Measurements from ENCODE around the gene SBNO2.

Gene SBNO2

DNA sequence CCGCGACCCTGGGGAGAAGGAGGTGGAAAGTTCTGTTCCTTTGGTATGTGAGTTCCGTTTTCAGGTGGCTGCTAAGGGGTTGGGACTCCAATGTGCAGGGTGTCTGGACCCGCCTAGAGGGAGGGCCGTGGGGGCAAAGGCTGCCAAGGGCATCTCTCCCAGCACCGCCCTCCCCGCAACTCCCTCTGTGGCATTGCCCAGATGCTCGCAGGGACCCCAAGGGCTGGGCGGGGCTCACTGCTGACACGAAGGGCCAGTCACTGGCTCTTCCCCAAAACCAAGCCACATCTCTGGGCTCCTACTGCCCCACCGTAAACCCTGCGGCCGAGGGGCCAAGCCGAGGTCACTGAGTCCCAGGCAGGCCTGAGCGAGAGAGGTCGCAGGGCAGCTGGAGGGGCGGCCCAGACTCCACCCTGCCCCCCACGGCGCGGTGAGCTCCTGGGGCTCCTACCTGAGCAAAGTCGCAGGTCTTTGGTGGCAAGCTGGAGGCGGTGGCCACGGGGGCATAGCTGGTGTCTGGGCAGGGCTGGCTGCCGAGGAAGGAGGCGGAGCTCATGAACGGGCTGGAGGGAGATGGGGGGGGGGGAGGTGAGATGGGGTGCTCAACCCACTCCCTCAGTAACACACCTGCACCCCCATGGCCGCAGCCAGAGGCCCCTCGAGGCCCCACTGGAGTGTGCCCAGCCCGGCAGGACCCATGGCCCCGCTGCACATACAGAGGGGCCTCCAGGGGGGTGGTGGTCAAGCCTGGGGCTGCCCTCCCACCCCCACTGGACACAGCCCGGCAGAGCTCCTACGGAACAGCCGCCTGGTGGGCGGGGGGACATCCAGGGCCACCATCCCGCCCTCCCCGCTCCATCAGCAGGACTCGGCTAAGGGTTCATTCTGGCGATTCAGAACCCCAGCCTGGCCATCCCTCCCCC is 26.9 kb downstream of the SBNO2 start:
- peaks cover 10% of the 10 kb centered on the region for H3K36me3 ChIP-seq (ENCODE audit: insufficient read depth, low read length)
- no peak overlapping the region for H3K9ac ChIP-seq (ENCODE audit: low read length)
- no peaks in the 10 kb centered on the region for H3K27me3 ChIP-seq (ENCODE audit: control insufficient read depth in 1 of 2, insufficient read depth in 2 of 2, low read length in 2 of 2)
- H3K9me3 ChIP-seq (ENCODE audit: low read length): no peaks in the 10 kb centered on the region
- no peak overlapping the region for H3K27ac ChIP-seq (ENCODE audit: low read depth, low read length)
- H3K4me1 ChIP-seq (ENCODE audit: insufficient read depth, low read length): no peaks in the 10 kb centered on the region
- no peak overlapping the region for H3K4me3 ChIP-seq (ENCODE audit: low read depth in 1 of 2, low read length in 2 of 2)

DNA sequence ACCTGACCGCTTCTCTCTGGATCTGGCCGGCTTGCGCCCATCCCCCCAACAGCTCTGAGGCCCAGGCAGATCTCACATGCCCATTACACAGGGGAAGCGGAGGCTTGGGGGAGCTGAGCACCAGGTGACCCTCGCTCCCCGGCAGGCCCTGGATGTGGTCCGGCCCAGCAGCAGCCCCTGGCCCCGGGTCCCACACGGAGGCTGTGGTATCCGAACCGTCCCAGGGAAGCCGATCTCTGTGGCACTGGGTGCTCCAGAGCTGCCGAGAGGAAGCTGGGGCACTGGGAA is 27.7 kb downstream of the SBNO2 start:
- Histone ChIP-seq H3K9ac (ENCODE audit: low read length) (no peak overlapping the region), H3K27ac (ENCODE audit: low read depth, low read length) (no peak overlapping the region), H3K36me3 (ENCODE audit: insufficient read depth, low read length) (peaks cover 5% of the 10 kb centered on the region), H3K4me3 (ENCODE audit: low read depth in 1 of 2, low read length in 2 of 2) (no peak overlapping the region), H3K9me3 (ENCODE audit: low read length) (no peaks in the 10 kb centered on the region), H3K4me1 (ENCODE audit: insufficient read depth, low read length) (no peaks in the 10 kb centered on the region), H3K27me3 (ENCODE audit: control insufficient read depth in 1 of 2, insufficient read depth in 2 of 2, low read length in 2 of 2) (no peaks in the 10 kb centered on the region)

DNA sequence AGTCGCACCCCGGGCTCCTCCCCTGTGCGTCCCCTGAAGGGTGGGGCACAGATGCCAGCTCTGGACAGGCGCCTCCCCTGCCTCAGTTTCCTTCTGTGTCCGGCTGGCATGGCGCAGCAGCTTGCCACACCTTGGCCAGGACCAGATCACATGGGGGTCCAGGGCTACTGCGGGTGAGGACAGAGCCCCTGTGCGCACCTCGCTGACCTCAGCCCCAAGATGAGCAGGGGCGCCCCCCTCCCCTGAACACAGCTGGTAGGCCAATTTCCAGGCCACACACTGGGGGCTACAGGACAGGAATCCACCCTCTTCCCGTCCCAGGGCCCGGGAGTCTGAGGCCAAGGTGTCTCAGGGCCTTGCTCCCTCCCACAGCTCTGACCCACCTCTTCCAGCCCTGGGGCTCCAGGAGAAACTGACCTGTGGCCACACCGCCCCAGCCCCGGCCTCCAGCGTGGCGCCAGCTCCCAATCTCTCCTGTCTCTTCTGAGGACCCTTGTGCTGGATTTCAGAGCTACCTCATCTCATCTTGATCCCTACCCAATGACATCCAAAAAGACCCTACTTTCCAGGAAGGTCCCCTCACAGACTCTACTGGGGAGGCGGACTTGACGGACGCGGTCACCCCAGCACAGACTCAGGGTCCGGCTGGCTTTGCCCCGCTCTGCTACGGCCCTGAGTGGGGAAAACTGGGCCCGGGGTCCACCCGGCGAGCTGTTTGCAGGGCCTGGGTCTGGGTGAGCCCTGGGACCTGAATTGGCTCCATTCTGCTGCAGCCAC is 28.2 kb downstream of the SBNO2 start:
- Histone ChIP-seq H3K9ac (ENCODE audit: low read length) (no peak overlapping the region), H3K27ac (ENCODE audit: low read depth, low read length) (no peak overlapping the region), H3K4me1 (ENCODE audit: insufficient read depth, low read length) (no peaks in the 10 kb centered on the region), H3K27me3 (ENCODE audit: control insufficient read depth in 1 of 2, insufficient read depth in 2 of 2, low read length in 2 of 2) (no peaks in the 10 kb centered on the region), H3K9me3 (ENCODE audit: low read length) (no peaks in the 10 kb centered on the region), H3K36me3 (ENCODE audit: insufficient read depth, low read length) (peaks cover 5% of the 10 kb centered on the region), H3K4me3 (ENCODE audit: low read depth in 1 of 2, low read length in 2 of 2) (no peak overlapping the region)

DNA sequence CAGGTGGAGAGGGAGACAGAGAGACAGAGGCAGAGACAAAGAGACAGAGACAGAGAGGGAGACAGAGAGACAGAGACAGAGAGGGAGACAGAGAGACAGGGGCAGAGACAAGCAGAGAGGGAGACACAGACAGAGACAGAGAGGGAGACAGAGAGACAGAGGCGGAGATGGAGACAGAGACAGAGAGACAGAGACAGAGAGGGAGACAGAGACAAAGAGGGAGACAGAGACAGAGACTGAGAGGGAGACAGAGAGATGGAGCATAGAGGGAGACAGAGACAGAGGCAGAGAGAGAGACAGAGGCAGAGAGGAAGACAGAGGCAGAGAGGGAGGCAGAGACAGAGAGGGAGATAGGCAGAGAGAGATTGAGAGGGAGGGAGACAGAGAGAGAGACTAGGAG is 29.3 kb downstream of the SBNO2 start:
- Histone ChIP-seq H3K27ac (ENCODE audit: low read depth, low read length) (no peak overlapping the region), H3K9ac (ENCODE audit: low read length) (no peak overlapping the region), H3K27me3 (ENCODE audit: control insufficient read depth in 1 of 2, insufficient read depth in 2 of 2, low read length in 2 of 2) (no peaks in the 10 kb centered on the region), H3K4me1 (ENCODE audit: insufficient read depth, low read length) (no peaks in the 10 kb centered on the region), H3K9me3 (ENCODE audit: low read length) (no peaks in the 10 kb centered on the region), H3K36me3 (ENCODE audit: insufficient read depth, low read length) (peaks cover 5% of the 10 kb centered on the region), H3K4me3 (ENCODE audit: low read depth in 1 of 2, low read length in 2 of 2) (no peak overlapping the region)

DNA sequence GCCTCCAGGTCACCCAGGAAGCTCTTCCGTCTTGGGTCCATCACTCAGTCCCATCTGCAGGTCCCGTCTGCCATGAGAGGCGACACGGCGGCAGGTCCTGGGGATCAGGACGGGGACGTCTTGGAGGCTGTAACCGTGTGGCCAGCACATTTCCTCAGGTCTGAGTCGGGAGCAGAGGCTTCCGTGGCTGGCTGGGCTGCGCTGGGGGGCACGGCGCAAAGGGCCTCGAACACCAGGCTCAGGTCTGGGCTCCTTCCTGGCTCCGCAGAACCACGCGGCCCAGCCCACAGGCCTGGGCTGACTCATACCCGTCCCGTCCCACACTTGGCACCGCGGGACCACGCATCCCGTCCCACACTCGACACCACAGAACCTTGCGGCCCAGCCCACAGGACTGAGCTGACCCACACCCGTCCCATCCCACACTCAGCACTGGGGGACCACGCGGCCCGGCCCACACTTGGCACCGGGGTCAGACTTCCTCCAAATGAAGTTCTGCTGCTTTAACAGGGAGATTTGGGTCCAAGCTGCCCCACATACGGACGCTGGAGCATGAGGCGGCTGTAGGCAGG is 30.2 kb downstream of the SBNO2 start:
- Histone ChIP-seq H3K9ac (ENCODE audit: low read length) (no peak overlapping the region), H3K4me1 (ENCODE audit: insufficient read depth, low read length) (no peaks in the 10 kb centered on the region), H3K4me3 (ENCODE audit: low read depth in 1 of 2, low read length in 2 of 2) (no peak overlapping the region), H3K36me3 (ENCODE audit: insufficient read depth, low read length) (peaks cover 5% of the 10 kb centered on the region), H3K27me3 (ENCODE audit: control insufficient read depth in 1 of 2, insufficient read depth in 2 of 2, low read length in 2 of 2) (no peaks in the 10 kb centered on the region), H3K9me3 (ENCODE audit: low read length) (no peaks in the 10 kb centered on the region), H3K27ac (ENCODE audit: low read depth, low read length) (no peak overlapping the region)

DNA sequence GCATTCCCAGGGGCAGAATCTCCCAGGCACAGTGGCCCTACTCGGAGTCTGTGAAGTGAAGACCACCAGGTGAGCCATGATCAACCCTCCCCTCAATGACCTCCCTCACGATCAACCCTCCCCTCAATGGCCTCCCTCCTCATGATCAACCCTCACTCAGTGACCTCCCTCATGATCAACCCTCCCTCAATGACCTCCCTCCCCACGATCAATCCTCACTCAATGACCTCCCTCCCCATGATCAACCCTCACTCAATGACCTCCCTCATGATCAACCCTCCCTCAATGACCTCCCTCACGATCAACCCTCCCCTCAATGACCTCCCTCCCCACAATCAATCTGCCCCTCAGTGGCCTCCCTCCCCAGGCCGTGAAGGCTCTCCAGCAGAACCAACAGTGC is 32.1 kb downstream of the SBNO2 start:
- Histone ChIP-seq H3K4me1 (ENCODE audit: insufficient read depth, low read length) (no peaks in the 10 kb centered on the region), H3K27me3 (ENCODE audit: control insufficient read depth in 1 of 2, insufficient read depth in 2 of 2, low read length in 2 of 2) (no peaks in the 10 kb centered on the region), H3K36me3 (ENCODE audit: insufficient read depth, low read length) (peaks cover 5% of the 10 kb centered on the region), H3K4me3 (ENCODE audit: low read depth in 1 of 2, low read length in 2 of 2) (no peak overlapping the region), H3K27ac (ENCODE audit: low read depth, low read length) (no peak overlapping the region), H3K9ac (ENCODE audit: low read length) (no peak overlapping the region), H3K9me3 (ENCODE audit: low read length) (no peaks in the 10 kb centered on the region)

DNA sequence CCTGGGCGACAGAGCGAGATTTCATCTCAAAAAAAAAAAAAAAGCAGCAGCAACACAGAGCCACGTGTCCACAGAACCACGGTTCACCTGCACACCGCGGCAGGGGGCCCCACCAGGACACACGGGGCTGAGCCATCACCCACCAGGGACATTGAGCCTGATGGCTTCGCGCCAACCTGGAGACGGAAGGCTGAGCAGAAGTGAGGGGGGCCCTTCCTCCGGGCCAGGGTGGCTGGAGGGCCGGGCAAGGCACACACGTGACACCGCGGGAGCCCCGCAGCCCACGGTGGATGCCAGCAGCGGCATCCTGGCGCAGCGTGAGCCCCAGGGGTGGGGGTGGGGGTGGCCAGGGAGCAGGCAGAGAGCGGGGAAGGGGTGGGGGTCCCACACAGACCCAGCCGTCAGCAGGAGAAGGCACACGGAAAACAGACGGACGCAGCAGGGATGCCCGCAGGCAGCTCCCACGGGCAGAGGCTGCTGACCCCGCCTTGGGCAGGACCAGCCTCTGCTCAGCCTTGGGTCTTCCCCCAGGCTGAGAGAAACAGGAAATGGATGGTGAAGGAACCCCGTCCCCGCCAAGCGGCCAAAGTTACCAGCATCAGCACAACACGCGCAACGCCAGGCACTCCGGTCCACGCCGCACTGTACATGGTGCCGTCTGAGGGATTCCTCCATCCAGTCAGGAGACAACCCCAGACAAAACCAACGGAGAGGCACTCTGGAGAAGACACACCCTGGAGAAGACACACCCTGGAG is 33.6 kb downstream of the SBNO2 start:
- Histone ChIP-seq H3K9me3 (ENCODE audit: low read length) (no peaks in the 10 kb centered on the region), H3K27ac (ENCODE audit: low read depth, low read length) (no peak overlapping the region), H3K4me3 (ENCODE audit: low read depth in 1 of 2, low read length in 2 of 2) (no peak overlapping the region), H3K4me1 (ENCODE audit: insufficient read depth, low read length) (peaks cover 7% of the 10 kb centered on the region), H3K36me3 (ENCODE audit: insufficient read depth, low read length) (peaks cover 5% of the 10 kb centered on the region), H3K9ac (ENCODE audit: low read length) (no peak overlapping the region), H3K27me3 (ENCODE audit: control insufficient read depth in 1 of 2, insufficient read depth in 2 of 2, low read length in 2 of 2) (no peaks in the 10 kb centered on the region)

DNA sequence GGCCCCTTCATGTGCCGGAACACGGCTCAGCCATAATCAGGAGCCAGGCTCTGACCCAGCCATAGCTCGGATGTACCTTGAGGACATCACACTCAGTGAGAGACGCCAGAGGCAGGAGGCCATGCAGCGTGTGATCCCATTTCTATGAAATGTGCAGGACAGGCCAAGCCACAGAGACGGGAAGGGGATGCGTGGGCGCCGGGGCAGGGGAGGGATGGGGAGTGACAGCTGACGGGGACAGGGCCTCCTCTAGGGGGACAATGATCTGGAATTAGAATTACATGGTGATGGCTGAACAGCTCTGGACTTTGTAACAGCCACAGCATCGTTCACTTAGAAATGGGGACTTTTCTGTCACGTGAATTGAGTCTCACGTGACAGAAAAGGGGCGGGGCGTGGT is 34.9 kb downstream of the SBNO2 start:
- H3K36me3 ChIP-seq (ENCODE audit: insufficient read depth, low read length): peaks cover 5% of the 10 kb centered on the region
- H3K4me1 ChIP-seq (ENCODE audit: insufficient read depth, low read length): peaks cover 8% of the 10 kb centered on the region
- no peaks in the 10 kb centered on the region for H3K27me3 ChIP-seq (ENCODE audit: control insufficient read depth in 1 of 2, insufficient read depth in 2 of 2, low read length in 2 of 2)
- H3K4me3 ChIP-seq (ENCODE audit: low read depth in 1 of 2, low read length in 2 of 2): no peak overlapping the region
- no peak overlapping the region for H3K9ac ChIP-seq (ENCODE audit: low read length)
- no peak overlapping the region for H3K27ac ChIP-seq (ENCODE audit: low read depth, low read length)
- H3K9me3 ChIP-seq (ENCODE audit: low read length): no peaks in the 10 kb centered on the region

DNA sequence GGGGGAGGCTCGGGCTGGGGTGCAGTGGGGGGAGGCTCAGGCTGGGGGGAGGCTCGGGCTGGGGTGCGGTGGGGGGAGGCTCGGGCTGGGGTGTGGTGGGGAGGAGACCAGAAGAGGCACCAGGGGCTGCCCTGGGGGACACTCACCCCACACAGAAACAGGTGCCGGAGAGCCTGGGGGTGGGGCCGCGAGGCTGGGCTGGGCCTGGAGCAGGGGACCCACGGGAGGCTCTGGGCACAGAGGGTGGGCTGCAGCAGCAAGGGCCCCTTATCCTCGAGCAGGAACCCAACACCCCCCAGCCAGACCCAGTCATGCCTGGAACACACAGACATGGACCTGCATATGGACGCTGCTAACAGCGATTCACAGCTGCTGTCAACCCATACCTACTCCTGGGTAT is 35.9 kb downstream of the SBNO2 start:
- Histone ChIP-seq H3K4me1 (ENCODE audit: insufficient read depth, low read length) (peaks cover 10% of the 10 kb centered on the region), H3K9ac (ENCODE audit: low read length) (no peak overlapping the region), H3K4me3 (ENCODE audit: low read depth in 1 of 2, low read length in 2 of 2) (no peak overlapping the region), H3K36me3 (ENCODE audit: insufficient read depth, low read length) (peaks cover 4% of the 10 kb centered on the region), H3K27me3 (ENCODE audit: control insufficient read depth in 1 of 2, insufficient read depth in 2 of 2, low read length in 2 of 2) (no peaks in the 10 kb centered on the region), H3K27ac (ENCODE audit: low read depth, low read length) (no peak overlapping the region), H3K9me3 (ENCODE audit: low read length) (no peaks in the 10 kb centered on the region)

DNA sequence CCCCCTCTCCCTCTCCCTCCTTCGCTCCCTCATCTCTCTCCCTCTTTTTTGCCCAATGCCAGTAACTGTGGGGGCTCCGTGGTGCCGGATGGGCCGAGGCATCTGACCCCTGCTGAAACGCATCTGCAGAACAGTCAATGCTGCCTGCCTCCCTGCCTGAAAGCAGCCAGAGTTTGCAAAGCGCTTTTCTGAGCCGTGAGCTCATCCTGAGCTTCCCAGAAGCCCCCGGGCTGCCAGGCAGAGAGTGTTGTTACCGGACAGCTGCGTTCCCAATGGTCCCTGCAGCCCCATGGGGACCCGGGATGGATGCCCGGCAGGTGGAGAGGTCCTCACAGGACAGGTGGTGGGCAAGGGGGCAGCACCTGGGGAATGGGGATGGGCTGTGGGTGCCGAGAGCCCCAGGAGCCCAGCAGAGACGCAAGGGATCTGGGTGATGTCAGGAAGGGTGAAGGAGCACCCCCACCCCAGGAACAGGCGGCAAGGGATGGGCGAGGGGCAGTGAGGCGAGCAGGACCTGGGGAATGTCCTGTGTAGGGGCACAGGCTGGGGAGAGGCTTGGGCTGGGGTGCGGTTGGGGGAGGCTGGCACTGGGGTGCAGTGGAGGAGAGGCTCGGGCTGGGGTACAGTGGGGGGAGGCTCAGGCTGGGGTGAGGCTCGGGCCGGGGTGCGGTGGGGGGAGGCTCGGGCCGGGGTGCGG is 37.3 kb downstream of the SBNO2 start:
- no peaks in the 10 kb centered on the region for H3K27me3 ChIP-seq (ENCODE audit: control insufficient read depth in 1 of 2, insufficient read depth in 2 of 2, low read length in 2 of 2)
- no peak overlapping the region for H3K9ac ChIP-seq (ENCODE audit: low read length)
- H3K36me3 ChIP-seq (ENCODE audit: insufficient read depth, low read length): no peaks in the 10 kb centered on the region
- H3K27ac ChIP-seq (ENCODE audit: low read depth, low read length): no peak overlapping the region
- no peaks in the 10 kb centered on the region for H3K9me3 ChIP-seq (ENCODE audit: low read length)
- H3K4me1 ChIP-seq (ENCODE audit: insufficient read depth, low read length): peaks cover 19% of the 10 kb centered on the region
- no peak overlapping the region for H3K4me3 ChIP-seq (ENCODE audit: low read depth in 1 of 2, low read length in 2 of 2)

DNA sequence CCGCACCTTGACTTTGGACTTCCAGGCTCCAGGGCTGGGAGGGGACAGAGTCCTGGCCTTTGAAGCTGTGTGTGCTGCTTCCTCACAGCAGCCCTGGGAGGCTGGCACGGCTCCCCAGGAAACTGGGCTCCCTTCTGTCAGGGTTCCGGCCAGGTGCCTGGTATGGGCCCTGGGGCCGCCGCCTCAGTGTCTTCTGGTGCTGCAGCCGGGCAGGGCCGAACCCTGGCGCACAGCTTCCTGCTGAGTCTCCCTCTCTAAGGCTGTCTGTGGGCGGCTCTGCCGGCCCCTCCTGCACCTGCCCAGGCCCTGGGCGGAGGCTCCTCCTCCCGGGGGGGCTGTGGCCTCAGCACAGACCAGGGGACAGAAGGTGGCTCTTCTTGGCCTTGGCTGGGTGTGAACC is 37.9 kb downstream of the SBNO2 start:
- no peak overlapping the region for H3K9ac ChIP-seq (ENCODE audit: low read length)
- no peak overlapping the region for H3K27ac ChIP-seq (ENCODE audit: low read depth, low read length)
- no peaks in the 10 kb centered on the region for H3K9me3 ChIP-seq (ENCODE audit: low read length)
- peaks cover 24% of the 10 kb centered on the region for H3K4me1 ChIP-seq (ENCODE audit: insufficient read depth, low read length)
- H3K27me3 ChIP-seq (ENCODE audit: control insufficient read depth in 1 of 2, insufficient read depth in 2 of 2, low read length in 2 of 2): no peaks in the 10 kb centered on the region
- H3K36me3 ChIP-seq (ENCODE audit: insufficient read depth, low read length): no peaks in the 10 kb centered on the region
- H3K4me3 ChIP-seq (ENCODE audit: low read depth in 1 of 2, low read length in 2 of 2): no peak overlapping the region
